ENCODE measurements around the gene TMEM250. TPM values are rescaled to one million over a fixed set of nuclear protein-coding genes. Genes with fewer than 3 reads are reported as not detected.

Gene TMEM250
- total RNA-seq, 2 donors from 2014 or later, result 38.9 to 40.1 TPM

DNA sequence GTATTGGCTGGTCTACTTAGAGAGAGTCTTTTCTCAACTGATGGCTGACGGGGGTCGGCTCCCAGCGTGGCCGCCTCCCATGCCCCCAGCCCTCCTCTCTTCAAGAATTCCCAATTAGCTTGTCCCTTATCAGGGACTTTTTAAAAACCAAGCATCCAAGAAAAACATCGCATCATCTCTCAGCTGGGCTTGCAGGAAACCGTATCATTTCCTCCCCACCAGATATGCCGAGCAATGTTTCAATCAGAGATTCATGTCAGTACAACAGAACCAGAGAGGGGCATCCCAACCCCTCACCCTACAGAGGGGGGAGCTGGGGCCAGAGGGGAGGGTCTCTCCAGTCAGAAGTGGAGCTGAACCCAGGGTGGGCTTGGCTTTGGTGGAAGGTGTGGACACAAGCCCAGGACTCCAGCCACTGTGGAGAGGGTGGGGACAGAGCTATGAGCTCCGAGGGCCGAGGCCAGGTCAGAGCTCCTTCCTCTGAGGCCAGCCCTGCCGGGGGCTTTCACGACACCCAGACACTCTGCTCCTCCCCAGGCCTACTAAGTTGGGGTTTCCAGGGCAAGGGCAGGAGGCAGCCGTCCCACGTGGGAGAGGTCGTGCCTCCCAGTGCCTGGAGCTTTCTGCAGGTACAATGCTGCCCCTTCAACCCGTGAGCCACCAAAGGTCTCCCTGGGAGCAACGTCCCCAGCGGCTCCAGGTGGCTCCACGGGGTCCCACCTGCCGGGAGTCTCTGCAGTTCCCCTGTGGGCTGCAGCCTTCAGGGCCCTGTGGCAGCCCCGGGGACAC, 39.0 kb upstream of the TMEM250 start:
- DNase-seq (ENCODE audit: low spot score) (no peak), ATAC-seq (ENCODE audit: insufficient number of reproducible peaks, low FRiP score, low read depth) (no peak)
- H3K4me1 ChIP-seq (ENCODE audit: control insufficient read depth in 1 of 2, low read depth in 2 of 2), result no peaks in the 10 kb centered on the region
- H3K9me3 ChIP-seq, result no peaks in the 10 kb centered on the region
- no peak overlapping the region for H3K4me3 ChIP-seq
- H3K27me3 ChIP-seq (replicated peaks; ENCODE audit: insufficient read depth), result no peaks in the 10 kb centered on the region
- no peak overlapping the region for H3K27ac ChIP-seq
- no peaks in the 10 kb centered on the region for H3K36me3 ChIP-seq
- TF ChIP-seq, protein P1, sequence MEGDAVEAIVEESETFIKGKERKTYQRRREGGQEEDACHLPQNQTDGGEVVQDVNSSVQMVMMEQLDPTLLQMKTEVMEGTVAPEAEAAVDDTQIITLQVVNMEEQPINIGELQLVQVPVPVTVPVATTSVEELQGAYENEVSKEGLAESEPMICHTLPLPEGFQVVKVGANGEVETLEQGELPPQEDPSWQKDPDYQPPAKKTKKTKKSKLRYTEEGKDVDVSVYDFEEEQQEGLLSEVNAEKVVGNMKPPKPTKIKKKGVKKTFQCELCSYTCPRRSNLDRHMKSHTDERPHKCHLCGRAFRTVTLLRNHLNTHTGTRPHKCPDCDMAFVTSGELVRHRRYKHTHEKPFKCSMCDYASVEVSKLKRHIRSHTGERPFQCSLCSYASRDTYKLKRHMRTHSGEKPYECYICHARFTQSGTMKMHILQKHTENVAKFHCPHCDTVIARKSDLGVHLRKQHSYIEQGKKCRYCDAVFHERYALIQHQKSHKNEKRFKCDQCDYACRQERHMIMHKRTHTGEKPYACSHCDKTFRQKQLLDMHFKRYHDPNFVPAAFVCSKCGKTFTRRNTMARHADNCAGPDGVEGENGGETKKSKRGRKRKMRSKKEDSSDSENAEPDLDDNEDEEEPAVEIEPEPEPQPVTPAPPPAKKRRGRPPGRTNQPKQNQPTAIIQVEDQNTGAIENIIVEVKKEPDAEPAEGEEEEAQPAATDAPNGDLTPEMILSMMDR (IDR thresholded peaks at IDR 0.05), result no peak

DNA sequence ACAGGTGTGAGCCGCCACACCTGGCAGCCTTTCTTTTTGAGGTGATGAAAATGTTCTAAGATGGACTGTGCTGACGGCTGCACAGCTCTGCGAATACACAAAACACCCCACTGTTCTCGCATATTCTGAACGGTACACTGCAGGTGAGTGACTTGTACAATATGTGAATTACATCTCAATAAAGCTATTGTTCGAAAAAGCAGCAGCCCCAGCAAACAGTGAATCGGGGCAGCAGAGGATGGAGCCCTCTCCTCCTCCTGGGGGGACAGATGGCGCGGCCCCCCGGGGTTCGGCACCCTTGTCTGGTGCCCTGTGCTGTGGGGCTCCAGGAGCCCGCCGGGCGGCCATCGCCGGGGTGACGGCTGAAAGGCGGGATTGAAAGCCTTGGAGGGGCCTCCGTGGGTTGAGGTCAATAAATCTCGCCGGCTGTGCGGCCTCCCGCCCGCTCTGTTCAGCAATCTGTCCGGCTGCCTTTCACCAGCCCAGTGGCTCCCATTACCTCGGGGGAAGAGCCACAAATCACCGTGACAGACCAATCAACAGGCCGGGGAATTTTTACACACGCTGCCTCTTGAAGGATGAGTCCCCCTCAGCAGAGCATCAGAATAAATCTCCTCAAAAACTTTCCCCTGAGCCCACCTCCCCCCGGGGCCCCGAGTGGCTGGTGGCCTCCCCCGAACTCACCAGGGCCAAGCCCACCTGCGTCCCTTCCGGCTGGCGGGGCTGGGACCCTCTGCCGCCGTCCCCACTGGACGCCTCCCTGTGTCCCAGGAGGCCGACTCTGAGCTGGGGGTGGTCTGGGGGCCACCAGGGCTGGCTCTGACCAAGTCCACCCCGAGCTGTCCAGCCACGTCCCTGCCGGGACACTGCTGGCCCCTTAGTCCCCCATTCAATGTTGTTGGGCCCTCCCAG, 37.8 kb upstream of the TMEM250 start:
- TF ChIP-seq, protein P1 (IDR thresholded peaks at IDR 0.05), result no peak
- DNase-seq (ENCODE audit: low spot score), result no peak
- H3K9me3 ChIP-seq, result no peaks in the 10 kb centered on the region
- H3K4me1 ChIP-seq (ENCODE audit: control insufficient read depth in 1 of 2, low read depth in 2 of 2), result no peaks in the 10 kb centered on the region
- ATAC-seq (ENCODE audit: insufficient number of reproducible peaks, low FRiP score, low read depth), result no peak
- no peaks in the 10 kb centered on the region for H3K27me3 ChIP-seq (replicated peaks; ENCODE audit: insufficient read depth)
- no peaks in the 10 kb centered on the region for H3K36me3 ChIP-seq
- H3K27ac ChIP-seq, result no peak overlapping the region
- H3K4me3 ChIP-seq, result no peak overlapping the region

DNA sequence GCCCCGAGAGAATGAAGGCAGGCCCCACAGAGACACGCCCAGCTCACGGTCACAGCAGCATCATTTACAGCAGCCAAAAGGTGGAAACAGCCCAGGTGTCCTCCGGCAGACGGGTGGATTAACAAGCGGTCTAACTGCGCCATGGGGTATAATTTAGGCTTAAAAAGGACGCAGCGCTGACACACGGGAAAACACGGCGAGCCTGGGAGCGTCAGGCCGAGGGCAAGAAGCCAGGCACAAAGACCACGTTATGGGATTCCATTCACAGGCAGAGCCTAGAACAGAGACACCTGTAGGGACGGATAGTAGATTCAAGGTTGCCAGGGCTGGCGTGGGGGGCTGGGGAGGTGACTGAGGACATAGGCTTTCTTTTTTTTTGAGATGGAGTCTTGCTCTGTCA, 36.9 kb upstream of the TMEM250 start:
- Histone ChIP-seq H3K4me3 (no peak overlapping the region), H3K27me3 (replicated peaks; ENCODE audit: insufficient read depth) (no peaks in the 10 kb centered on the region), H3K36me3 (no peaks in the 10 kb centered on the region), H3K4me1 (ENCODE audit: control insufficient read depth in 1 of 2, low read depth in 2 of 2) (no peaks in the 10 kb centered on the region), H3K27ac (no peak overlapping the region), H3K9me3 (no peaks in the 10 kb centered on the region)
- ATAC-seq (ENCODE audit: insufficient number of reproducible peaks, low FRiP score, low read depth) (no peak), DNase-seq (ENCODE audit: low spot score) (no peak)
- TF ChIP-seq, protein P1 (IDR thresholded peaks at IDR 0.05), result no peak

DNA sequence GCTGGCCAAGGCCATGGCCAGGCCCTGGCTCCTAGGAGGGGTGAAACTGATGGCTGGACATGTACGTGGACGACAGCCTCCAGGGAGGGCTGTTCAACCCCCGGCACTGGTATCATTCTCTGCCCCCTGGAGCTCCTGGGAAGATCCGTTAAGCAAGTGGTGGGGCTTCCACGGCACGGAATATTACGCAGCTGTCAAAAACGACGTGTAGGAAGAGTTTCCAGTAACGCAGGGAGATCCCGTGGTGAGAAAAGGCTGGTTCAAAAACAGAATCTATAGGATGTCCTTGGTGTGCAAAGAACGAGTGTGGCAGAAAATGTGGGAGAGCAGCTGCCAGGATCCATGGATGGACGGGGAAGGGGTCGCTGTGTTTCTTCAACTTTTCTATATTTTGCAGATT, 36.3 kb upstream of the TMEM250 start:
- Histone ChIP-seq H3K36me3 (no peaks in the 10 kb centered on the region), H3K4me3 (no peak overlapping the region), H3K4me1 (ENCODE audit: control insufficient read depth in 1 of 2, low read depth in 2 of 2) (no peaks in the 10 kb centered on the region), H3K27me3 (replicated peaks; ENCODE audit: insufficient read depth) (no peaks in the 10 kb centered on the region), H3K27ac (no peak overlapping the region), H3K9me3 (no peaks in the 10 kb centered on the region)
- no peak for DNase-seq (ENCODE audit: low spot score)
- TF ChIP-seq, protein P1 (IDR thresholded peaks at IDR 0.05), result no peak
- ATAC-seq (ENCODE audit: insufficient number of reproducible peaks, low FRiP score, low read depth), result no peak

DNA sequence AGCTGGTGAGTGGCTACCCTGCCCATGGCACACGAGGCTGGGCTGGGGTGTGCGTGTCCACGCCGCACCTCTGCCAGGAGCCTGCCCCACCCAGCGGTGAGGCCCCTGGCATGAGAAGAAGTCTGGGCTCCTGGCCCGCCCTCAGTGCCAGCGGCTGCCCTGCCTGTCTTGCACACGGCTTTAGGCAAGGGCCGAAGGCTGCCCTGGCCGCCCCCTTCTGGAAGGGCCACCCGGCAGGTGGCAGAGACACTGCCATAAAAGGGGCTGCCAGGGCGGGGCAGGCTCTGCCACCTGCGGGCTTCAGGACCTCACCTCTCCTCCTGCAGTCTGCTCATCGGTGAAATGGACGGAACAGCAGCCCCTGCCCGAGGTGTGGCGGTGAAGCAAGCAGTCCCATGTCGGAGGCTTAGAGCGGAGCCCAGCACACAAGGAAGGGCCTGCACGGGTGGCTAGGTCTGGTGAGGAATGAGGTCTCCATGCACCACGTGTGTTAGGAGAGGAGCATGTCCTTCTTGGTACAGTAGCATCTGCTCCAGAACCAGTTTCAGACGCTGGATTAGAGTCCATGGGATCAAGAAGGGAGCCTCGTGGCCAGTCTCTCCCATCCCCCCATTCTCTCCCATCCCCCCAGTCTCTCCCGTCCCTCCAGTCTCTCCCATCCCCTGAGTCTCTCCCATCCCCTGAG, 34.8 kb upstream of the TMEM250 start:
- Histone ChIP-seq H3K27me3 (replicated peaks; ENCODE audit: insufficient read depth) (no peaks in the 10 kb centered on the region), H3K27ac (no peak overlapping the region), H3K4me3 (no peak overlapping the region), H3K4me1 (ENCODE audit: control insufficient read depth in 1 of 2, low read depth in 2 of 2) (no peaks in the 10 kb centered on the region), H3K36me3 (no peaks in the 10 kb centered on the region), H3K9me3 (no peaks in the 10 kb centered on the region)
- no peak for DNase-seq (ENCODE audit: low spot score)
- no peak for ATAC-seq (ENCODE audit: insufficient number of reproducible peaks, low FRiP score, low read depth)
- TF ChIP-seq, protein P1 (IDR thresholded peaks at IDR 0.05), result no peak

Measured in thoracic aorta (tissue), 2 donors.